Stimulated activated CD8-positive, alpha-beta memory T cell treated with anti-CD3 and anti-CD28 coated beads, Interleukin-2, amount 100 ng/mL, for 1 hour (primary cell): ENCODE data around the gene NPEPPS.
"Not testable (repeated sequence)": the region's sequence is repeated elsewhere in the genome, so short reads cannot be mapped to it uniquely, and the experiment has no call there.

Experiments
- DNase-seq, 2 donors: peaks; one replicate each; pipeline ENCODE4 v3.0.0-alpha.2; 2020; ENCODE audit warnings: low read depth in 2 of 2

The NPEPPS gene

DNA sequence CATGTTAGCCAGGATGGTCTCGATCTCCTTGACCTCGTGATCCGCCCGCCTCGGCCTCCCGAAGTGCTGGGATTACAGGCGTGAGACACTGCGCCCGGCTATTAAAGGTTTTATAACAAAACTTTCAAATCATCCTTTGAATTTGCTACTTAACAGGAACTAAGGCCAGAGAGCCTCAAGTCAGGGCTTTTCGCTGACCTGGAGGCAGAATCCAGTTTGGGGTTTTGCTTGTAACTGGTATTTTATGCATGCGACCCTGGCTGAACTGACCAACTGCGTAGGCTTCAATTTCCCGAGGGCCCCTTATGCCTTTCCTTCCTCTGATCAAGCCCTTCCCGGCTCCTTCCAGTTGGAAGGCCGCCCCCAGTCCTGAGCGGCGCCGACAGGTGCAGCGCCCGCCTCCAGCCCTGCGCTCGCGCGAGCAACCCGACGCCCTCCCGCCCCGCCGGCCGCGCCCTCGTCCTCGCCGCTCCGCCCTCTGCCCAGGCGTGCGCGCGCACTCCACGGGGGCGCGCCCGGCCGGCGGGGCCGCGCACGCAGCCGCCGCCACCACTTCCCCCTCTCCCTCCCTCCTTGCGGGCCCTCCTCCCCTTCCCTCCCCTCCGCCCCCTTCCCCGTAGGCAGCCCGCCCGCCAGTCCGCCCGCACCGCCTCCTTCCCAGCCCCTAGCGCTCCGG lies at the start of gene NPEPPS:
TSS of gene NPEPPS (plus strand) at position 552 of the 676 bp plus-strand sequence. CDS start 193 bp downstream, outside the sequence.
- peak; percentile 74 to 85 for DNase-seq

DNA sequence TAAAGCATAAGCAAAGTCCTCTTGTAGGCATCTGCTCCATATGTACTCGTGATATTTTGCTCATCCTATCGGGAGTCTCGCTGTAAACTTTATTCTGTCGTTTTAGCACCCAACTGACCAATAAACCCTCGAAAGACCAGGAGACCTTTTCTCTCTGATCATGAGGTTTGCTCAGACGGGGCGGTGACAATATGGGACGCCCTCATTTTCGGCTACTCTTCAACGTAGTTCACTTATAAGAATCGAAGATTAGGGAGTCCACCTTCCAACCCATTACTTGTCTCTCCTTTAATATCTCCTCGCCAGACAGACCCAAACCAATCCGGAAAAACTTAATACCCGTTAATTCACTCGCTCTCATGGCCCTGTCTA lies 39.1 kb upstream of the NPEPPS start:
- DNase-seq = not testable (repeated sequence)

DNA sequence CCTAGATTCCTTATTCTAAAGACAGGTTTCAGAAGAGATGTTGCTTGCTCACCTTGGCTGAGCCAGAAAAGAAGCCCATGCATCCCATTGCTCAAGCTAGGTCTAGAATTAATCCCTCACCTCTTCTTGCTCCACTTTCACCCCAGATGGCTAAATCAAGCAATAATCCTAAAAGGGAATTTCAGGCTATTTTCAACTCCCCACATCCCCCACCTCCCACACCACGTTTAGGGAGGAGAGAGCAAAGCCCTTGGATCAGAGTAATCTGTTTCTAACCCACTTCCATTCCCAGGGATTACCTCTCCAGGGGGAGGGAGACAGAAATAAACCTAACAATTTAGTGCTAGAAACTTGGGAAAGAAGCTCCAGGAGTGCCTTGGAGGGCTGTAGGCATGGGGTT lies 31.8 kb upstream of the NPEPPS start:
- not testable (repeated sequence) for DNase-seq

- not testable (repeated sequence) for DNase-seq
These were observed 31.4 kb upstream of the NPEPPS start for GRCh38 chr17:47499494-47499893.

DNA sequence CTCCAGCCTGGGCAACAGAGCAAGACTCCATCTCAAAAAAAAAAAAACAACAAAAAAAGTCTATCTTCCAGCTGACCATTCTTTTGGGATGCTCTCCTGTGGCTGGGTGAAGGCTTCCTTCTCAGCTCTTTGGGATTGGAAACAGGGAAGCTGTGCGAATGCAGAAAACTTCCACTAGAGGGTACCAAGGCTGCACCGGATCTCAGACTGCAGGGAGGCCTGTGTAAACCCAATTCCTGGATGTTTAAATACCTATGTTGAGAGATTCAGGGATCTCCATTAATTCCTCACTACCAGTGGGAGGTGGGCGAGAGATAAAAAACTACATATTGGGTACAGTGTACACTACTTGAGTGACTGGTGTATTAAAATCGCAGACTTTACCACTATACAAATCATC lies 30.3 kb upstream of the NPEPPS start:
- not testable (repeated sequence) for DNase-seq

DNA sequence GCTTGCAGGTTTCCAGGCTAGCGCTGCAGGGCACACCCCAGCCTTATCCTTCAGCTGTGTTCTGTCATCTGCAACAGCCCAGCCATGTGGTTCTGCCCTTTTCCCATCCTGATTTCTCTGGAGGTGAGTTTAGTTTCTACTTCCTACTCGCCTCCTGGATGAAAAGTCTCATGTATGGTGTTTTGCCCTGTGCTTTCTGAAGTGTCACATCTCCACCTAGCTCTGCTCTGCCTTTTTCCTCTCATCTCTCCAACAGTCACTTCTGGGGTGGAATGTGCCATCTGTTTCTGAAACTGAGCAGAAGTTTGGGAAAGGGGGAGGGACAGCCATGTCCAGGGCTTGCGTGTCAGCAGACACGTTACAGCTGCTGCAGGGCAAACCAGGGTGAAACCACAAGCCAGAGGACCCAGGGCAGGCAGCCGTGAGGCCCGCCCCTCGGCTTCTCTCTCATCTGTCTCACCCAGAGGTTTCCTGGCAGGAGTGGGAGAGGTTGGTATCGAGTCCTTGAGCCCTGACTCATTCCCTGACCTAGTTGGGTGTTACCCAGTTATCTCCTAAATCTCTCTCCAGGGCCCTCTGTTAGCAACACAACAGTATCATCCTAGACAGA lies 28.7 kb upstream of the NPEPPS start:
- DNase-seq = not testable (repeated sequence)

- DNase-seq = not testable (repeated sequence)
These were observed 28.0 kb upstream of the NPEPPS start for GRCh38 chr17:47502776-47503455.

DNA sequence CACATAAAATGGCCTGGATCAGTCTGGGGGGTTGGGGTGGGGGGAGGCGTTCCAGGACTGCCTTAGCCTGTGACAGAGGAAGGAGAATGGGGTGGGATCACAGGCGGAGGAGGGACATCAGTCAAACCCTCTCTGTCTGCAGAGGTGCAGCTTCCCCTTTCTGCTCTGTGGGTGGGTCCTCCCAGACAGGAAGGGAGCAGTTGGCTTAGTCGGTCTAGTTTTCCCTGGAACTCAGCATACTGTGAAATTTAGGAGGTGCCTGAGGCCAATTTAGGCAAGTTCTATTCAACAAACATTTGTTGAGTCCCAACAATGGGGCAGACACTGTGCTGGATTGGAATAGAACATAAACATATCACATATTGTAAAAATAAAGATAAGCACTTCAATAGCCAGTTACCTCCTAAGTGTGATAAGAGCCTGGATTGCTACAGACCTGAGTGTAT lies 19.2 kb upstream of the NPEPPS start:
- not testable (repeated sequence) for DNase-seq

- not testable (repeated sequence) for DNase-seq
These were observed 17.6 kb upstream of the NPEPPS start for GRCh38 chr17:47513301-47513700.

- not testable (repeated sequence) for DNase-seq
These were observed 12.0 kb upstream of the NPEPPS start for GRCh38 chr17:47518880-47519279.

DNA sequence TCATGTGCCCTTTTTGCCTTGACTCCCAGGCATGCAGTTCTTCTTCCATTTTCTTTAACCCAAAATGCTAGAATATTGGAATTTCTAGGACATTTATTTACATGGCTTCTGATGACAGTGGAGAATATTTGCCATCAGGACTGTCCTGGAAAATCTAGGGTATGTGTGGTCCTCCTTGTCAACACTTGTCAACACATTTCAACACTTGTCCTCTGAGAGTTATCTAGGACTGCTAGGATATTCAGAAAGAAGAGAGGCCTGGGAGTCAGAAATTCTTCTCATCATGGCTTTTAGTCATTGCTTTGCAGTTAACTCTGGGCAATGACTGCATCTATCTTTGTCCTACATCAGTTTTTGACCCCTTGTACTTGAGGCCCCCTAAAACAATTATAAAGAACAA lies 11.5 kb upstream of the NPEPPS start:
- not testable (repeated sequence) for DNase-seq

- DNase-seq = not testable (repeated sequence)
These were observed 10.6 kb upstream of the NPEPPS start for GRCh38 chr17:47520279-47520678.

DNA sequence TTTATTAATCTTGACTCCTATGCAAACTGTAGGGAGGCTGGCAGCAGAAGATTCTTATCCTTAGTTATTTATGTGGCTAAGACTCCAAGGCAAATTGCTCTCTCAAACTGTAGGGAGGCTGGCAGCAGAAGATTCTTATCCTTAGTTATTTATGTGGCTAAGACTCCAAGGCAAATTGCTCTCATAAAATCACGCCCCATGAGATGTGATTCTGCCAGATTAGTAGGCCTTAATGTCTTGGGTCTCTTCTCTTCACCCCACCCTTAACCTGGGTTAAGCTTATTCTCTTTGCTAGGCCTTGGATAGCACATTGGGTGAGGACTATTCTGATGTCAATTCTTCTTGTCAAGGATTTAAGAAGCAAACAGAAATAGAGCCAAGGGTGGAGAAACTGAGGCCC lies 9.5 kb upstream of the NPEPPS start:
- DNase-seq = not testable (repeated sequence)

DNA sequence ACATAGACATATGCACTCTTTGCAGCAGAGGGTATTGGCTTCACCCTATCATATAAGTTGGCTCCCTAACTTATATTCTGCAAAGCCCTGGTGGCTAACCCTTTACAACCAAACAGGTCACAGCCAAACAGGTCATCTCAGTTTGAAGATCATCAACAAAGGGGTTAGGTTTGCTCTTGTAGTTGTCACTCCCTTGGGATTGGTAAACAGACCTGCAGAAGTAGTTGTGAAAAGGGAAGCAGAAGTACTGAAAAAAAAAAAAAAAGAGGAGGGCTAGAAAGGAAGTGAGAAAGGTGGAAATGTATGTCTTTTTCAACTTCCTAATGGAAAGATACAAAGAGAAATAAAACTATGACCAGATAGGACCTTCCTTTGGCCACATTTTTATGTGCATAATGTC lies 8.6 kb upstream of the NPEPPS start:
- DNase-seq = not testable (repeated sequence)

DNA sequence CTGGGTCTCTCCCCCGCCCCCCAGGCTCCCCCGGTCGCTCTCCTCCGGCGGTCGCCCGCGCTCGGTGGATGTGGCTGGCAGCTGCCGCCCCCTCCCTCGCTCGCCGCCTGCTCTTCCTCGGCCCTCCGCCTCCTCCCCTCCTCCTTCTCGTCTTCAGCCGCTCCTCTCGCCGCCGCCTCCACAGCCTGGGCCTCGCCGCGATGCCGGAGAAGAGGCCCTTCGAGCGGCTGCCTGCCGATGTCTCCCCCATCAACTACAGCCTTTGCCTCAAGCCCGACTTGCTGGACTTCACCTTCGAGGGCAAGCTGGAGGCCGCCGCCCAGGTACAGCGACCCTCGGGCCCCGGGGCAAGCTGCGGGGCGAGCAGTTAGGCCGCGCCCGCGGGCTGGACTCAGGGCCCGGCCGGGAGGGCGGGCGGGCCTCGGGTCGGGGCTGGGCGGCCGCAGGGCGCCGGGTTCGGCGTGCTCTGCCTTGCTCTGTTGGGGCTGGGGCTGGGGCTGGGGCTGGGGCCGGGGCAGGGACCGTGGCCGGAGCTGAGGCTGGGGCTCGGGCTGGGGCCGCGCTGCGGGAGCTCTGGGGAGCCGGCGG lies 419 bp downstream of the NPEPPS start:
- DNase-seq = not testable (repeated sequence)

- DNase-seq = not testable (repeated sequence)
These were observed 8.2 kb downstream of the NPEPPS start for GRCh38 chr17:47539085-47539484.

GRCh38 chr17:47541676-47542075 lies 10.8 kb downstream of the NPEPPS start:
- not testable (repeated sequence) for DNase-seq

GRCh38 chr17:47544327-47544726 lies 13.4 kb downstream of the NPEPPS start:
- DNase-seq = not testable (repeated sequence)

DNA sequence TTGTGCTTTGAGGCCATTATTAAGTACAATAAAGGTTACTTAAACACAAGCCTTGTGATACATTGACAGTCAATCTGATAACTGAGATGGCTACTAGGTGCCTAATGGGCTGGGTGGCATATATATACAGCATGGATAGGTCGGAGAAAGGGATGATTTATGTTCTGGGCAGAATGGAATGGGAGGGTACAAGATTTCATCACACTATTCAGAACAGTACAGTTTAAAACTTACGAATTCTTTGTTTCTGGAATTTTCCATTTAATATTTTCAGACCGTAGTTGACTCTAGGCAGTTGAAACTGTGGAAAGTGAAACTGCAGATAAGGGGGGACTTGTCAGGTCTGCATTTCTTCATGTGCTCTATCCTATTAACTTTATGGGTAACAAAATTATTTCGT lies 23.8 kb downstream of the NPEPPS start:
- not testable (repeated sequence) for DNase-seq

DNA sequence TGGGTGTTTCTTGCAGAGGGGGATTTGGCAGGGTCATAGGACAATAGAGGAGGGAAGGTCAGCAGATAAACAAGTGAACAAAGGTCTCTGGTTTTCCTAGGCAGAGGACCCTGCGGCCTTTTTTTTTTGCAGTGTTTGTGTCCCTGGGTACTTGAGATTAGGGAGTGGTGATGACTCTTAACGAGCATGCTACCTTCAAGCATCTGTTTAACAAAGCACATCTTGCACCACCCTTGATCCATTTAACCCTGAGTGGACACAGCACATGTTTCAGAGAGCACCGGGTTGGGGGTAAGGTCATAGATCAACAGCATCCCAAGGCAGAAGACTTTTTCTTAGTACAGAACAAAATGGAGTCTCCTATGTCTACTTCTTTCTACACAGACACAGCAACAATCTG lies 25.2 kb downstream of the NPEPPS start:
- not testable (repeated sequence) for DNase-seq

GRCh38 chr17:47560517-47561043 lies 29.7 kb downstream of the NPEPPS start:
- DNase-seq = not testable (repeated sequence)
